NCI-H82 treated with DMSO at 0.1 percent for 48 hours (cell line): ENCODE measurements around the gene TGM5.
"Not testable (repeated sequence)": the region's sequence is repeated elsewhere in the genome, so short reads cannot be mapped to it uniquely, and the experiment has no call there.

ENCODE experiments used
- DNase-seq: peaks from one replicate; lab custom pipeline; 2025; ENCODE audit not compliant: unreplicated experiment; lab: John Stamatoyannopoulos, UW

Gene TGM5

GRCh38 chr15:43218908-43219706 is 47.6 kb downstream of the TGM5 start:
- DNase-seq = peak; percentile 3

GRCh38 chr15:43215961-43216360 is 50.8 kb downstream of the TGM5 start:
- DNase-seq = no peak

- DNase-seq = no peak
These were observed 52.0 kb downstream of the TGM5 start for GRCh38 chr15:43214592-43215295.

GRCh38 chr15:43214169-43214568 is 52.6 kb downstream of the TGM5 start:
- no peak for DNase-seq

- no peak for DNase-seq
These were observed 53.3 kb downstream of the TGM5 start for GRCh38 chr15:43213466-43213865.

GRCh38 chr15:43212951-43213350 is 53.8 kb downstream of the TGM5 start:
- no peak for DNase-seq

- no peak for DNase-seq
These were observed 54.4 kb downstream of the TGM5 start for GRCh38 chr15:43212299-43212698.

GRCh38 chr15:43211224-43211735 is 55.4 kb downstream of the TGM5 start:
- no peak for DNase-seq

- DNase-seq = no peak
These were observed 55.9 kb downstream of the TGM5 start for GRCh38 chr15:43210807-43211206.

- no peak for DNase-seq
These were observed 56.5 kb downstream of the TGM5 start for GRCh38 chr15:43210172-43210745.

- no peak for DNase-seq
These were observed 57.5 kb downstream of the TGM5 start for GRCh38 chr15:43209059-43209824.

GRCh38 chr15:43208052-43209002 is 58.4 kb downstream of the TGM5 start:
- DNase-seq = no peak

GRCh38 chr15:43207024-43207423 is 59.7 kb downstream of the TGM5 start:
- no peak for DNase-seq

- DNase-seq = no peak
These were observed 60.7 kb downstream of the TGM5 start for GRCh38 chr15:43206054-43206453.

- DNase-seq = peak; percentile 6
These were observed 62.5 kb downstream of the TGM5 start for GRCh38 chr15:43204016-43204901.

GRCh38 chr15:43199945-43200488 is 66.7 kb downstream of the TGM5 start:
- DNase-seq = no peak

- no peak for DNase-seq
These were observed 67.7 kb downstream of the TGM5 start for GRCh38 chr15:43198992-43199391.

- DNase-seq = not testable (repeated sequence)
These were observed 68.2 kb downstream of the TGM5 start for GRCh38 chr15:43198556-43198955.

- DNase-seq = not testable (repeated sequence)
These were observed 69.0 kb downstream of the TGM5 start for GRCh38 chr15:43197773-43198172.
